ENCODE data around the gene INTS3.
"Not testable (repeated sequence)": the region's sequence is repeated elsewhere in the genome, so short reads cannot be mapped to it uniquely, and the experiment has no call there.

INTS3 gene

DNA sequence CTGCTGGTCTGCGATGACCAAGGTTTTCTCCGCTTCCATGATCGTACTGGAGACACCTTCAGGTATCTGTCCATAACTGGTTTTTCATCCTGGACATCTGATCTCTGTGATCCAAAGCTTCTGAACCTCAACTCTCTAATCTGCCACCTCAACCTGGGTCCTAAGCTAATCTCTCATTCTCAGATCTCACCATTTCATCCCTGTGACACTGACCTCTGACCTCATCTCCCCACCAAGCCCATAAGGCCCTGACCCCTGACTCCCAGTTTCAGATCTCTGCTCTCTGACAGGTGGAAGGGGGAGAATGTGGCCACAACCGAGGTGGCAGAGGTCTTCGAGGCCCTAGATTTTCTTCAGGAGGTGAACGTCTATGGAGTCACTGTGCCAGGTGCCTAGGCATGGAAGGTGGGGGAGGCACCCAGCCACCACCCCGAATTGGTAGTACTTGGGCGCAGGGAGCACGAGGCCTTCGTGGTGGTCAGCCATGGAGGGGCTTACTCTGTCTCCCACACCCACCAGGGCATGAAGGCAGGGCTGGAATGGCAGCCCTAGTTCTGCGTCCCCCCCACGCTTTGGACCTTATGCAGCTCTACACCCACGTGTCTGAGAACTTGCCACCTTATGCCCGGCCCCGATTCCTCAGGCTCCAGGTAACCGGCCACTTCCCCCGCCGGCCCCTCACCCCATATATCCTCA, 51.1 kb downstream of the INTS3 start:
- DNase-seq: no peak

DNA sequence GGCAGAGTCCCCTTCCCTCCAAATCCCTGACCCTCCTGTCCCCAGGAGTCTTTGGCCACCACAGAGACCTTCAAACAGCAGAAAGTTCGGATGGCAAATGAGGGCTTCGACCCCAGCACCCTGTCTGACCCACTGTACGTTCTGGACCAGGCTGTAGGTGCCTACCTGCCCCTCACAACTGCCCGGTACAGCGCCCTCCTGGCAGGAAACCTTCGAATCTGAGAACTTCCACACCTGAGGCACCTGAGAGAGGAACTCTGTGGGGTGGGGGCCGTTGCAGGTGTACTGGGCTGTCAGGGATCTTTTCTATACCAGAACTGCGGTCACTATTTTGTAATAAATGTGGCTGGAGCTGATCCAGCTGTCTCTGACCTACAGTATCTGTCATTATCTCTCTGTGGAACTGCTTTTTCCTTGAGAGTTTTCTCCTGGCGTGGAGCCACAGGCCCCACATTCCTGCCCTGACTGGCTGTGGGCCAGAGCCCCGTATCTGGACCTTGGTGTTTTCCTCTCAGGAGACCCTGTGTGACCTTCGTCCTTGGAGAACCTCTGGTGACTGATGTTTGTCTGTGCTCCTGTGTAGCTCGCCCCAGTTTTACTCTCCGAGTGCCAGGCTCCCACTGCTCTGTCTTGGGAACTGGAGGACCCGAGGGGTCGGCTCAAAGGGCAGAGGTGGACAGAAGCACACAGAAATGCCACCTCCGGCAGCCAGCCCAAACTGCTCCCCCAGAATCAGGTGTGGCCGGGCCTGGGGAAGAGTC, 52.1 kb downstream of the INTS3 start:
- DNase-seq: no peak

DNA sequence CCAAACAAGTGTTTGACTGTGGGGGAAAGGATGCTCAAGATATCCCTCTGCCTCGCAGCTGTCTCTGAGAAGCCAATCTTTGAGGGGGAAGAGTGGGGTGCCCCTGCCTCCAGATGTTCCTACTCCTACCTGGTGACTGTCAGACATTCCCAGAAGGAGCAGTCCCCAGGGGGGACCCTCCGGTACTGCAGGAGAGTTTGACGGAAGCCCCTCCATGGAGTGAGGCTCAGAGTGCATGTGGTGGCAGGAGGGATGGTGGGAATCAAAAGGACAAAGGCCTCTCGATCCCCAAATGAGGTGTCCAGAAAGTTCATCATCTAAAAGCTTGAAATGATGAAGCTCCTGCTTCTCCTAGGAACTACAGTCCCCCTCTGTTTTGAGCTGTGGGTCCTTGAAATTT, 52.7 kb downstream of the INTS3 start:
- no peak for DNase-seq

DNA sequence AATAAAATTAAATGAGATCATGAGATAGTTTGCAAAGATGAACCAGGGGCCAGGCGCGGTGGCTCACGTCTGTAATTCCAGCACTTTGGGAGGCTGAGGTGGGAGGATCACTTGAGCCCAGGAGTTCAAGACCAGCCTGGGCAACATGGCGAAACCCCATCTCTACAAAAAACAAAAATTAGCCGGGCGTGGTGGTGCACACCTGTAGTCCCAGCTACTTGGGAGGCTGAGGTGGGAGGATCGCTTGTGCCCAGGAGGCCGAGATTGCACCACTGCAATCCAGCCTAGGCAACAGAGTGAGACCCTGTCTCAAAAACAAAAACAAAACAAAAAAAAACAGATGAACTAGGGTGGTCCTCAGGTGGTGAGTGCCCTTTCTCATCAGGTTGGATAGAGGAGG, 54.8 kb downstream of the INTS3 start:
- not testable (repeated sequence) for DNase-seq

DNA sequence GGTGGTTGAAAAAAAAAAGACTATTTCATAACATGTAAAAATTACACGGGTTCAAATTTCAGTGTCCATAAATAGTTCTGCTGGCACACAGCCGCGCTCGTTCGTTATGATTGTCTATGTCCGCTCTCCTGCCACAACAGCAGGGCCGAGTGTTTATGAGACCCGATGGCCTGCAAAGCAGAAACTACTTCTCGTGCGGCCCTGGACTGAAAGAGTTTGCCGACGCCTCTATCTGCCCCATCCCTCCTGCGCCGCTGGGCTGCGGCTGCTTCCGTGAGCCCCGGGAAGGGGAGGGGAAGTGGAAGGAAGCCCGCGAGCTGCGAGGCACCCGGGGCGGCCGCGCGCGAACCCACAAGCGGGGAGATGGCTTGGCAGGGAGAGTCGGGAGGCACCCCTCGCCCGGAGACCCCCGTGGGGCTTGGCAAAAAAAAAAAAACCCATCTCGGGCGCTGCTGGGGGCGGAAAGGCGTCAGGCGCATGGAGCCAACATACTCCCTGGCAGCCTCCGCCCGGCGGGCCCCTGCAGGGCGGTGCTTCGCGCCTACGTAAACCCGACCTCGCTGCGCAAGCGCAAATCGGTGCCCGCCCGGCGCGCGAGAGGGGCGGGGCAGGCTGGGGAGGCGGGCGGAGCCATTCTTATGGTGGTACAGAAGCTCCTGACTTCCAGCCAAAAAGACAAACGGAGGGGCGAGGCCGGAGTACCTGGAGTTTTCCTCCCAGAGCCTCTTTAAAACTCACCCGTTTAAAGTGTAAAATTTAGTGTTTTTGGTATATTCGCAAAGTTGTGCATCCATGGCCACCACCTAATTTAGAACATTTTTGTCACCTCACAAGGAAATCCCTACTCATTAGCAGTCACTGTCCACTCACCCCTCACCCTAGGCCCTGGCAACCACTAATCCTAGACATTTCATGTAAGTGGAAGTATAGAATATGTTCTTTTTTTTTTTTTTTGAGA, 55.7 kb downstream of the INTS3 start:
- peak; percentile 90 for DNase-seq

DNA sequence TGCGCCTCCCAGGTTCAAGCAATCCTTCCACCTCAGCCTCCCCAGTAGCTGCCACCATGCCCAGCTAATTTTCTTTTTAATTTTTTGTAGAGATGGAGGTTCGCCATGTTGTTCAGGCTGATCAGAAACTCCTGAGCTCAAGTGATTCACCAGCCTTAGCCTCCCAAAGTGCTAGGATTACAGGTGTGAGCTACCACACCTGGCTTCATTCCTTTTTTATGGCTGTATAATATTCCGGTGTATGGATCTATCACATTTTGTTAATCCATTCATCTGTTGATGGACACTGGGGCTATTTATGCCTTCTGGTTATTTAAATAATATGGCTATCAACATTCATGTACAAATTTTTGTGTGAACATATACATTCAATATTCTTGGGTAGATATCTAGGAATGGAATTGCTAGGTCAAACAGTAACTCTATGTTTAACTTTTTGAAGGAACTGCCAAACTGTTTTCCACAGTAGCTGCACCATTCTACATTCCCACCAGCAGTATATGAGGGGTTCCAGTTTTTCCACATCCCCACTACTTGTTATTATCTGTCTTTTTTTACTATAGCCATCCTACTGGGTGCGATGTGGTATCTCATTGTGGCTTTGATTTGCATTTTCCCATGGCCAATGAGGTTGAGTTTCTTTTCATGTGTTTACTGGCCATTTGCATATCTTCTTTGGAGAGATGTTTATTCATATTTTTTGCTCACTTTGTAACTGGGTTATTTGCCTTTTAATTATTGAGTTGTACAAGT, 58.4 kb downstream of the INTS3 start:
- DNase-seq: no peak

DNA sequence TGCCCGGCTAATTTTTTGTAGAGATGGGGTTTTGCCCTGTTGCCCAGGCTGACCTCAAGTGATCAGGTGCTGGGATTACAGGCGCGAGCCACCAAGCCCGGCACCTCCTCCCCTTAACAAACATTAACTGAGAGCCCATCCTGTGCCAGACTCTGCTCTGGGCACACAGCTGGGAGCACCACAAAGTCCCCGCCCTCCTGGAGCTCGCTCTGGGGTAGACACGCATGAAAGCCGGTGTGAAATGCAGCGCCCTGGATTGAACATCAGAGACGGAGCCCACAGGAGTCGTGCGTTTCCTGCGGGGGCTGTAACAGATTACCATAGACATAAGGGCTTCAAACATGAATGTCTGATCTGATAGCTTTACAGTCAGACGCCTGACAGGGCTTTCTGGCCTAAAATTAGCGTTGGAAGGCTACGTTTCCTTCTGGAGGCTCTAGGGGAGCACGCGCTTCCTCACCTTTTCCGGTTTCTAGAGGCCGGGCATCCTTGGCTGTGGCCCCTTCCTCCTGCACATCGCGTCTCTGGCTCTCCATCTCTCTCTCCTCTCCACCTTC, 61.7 kb downstream of the INTS3 start:
- DNase-seq: no peak

DNA sequence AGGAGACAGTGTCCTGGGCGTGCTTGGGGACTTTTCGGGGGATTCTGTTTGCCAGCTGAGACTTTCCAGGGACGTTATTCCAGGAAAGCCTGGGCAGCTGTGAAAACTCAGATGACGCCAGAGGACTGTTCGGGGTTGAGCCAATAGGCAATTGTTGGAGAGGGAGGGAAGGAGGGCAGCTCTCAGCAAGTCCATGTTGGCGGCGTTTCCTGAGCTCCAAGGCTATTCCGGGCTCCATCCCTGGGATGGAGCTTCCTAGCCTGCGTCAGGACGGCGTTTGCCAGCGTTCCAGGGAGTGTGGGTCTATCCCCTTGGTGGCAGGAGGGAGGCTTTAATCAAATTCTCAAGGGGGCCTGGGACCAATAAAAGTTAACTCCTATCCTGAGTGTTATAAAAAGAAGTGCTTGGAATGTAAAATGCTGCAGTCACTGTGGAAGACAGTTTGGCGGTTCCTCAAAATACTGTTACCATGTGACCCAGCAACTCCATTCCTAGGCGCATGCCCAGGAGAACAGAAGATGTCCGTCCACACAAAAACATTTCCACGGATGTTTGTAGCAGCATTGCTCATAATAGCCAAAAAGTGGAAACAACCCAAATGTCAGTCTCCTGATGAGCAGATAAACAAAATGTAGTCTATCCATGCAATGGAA, 62.6 kb downstream of the INTS3 start:
- no peak for DNase-seq

DNA sequence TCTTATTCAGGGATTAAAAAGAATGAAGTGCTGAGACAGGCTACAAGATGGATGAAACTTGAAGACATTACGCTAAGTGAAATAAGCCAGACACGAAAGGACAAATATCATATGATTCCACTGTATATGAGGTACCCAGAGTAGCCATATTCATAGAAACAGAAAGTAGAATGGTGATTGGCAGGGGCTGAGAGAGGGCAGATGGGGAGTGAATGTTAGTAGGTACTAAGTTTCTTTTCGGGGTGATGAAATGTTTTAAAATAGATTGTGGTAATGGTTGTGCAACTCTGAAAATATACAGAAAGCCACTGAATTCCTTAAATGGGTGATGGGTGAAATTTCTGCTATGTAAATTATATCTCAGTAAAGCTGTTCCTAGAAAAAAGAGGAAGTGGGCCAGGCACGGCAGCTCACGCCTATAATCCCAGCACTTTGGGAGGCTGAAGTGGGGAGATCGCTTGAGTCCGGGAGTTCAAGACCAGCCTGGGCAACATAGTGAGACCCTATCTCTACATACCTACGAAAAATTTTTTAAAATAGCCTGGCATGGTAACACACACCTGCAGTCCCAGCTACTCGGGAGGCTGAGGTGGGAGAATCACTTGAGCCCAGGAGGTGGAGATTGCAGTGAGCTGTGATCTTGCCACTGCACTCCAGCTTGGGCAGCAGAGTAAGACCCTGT, 63.3 kb downstream of the INTS3 start:
- no peak for DNase-seq

DNA sequence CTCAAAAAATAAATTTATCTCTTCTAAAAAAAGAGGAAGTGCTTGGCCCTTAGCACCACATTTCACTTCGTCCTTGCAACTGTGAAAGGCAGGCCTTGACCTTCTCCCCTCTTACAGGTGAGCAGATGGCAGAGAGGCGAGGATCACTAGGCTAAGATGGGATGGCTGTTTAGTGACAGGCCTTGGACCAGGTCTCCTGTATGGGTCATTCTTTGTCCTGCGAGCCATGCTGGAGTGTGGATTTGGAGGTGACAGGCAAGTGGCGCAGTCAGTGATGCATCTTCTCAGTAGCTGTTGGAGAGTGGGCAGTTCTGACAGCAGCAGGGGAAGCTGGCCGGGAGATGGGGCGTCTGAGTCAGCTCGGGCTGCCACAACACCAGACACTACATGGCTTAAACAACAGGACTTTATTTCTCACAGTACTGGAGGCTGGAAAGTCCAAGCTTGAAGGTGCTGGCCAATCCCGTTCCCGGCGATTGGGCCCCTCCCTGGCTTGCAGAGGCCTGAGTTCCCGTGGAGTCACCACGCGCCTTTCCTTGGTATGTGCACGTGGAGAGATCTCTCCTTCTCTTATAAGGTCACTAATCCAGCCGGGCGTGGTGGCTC, 63.9 kb downstream of the INTS3 start:
- no peak for DNase-seq

DNA sequence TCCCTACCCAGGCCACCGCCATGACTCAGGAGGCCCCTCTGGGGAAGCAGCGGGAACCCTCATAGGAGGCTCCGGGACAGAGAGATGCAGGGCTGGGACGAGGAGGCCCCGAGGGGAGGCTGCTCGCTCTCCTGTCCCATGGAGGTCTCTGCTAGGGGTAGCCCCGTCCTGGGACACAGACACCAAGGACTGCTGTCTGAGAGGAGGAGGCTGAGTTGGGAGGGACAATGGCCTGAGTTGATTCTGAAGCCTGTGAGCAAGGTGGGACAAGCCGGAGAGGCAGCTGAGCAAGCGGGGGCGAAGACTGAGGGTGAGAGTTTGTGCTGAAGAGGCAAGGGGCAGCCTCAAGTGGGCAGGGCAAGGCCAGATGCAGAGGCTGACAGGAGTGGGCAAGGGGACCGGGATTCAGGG, 64.8 kb downstream of the INTS3 start:
- DNase-seq: no peak

DNA sequence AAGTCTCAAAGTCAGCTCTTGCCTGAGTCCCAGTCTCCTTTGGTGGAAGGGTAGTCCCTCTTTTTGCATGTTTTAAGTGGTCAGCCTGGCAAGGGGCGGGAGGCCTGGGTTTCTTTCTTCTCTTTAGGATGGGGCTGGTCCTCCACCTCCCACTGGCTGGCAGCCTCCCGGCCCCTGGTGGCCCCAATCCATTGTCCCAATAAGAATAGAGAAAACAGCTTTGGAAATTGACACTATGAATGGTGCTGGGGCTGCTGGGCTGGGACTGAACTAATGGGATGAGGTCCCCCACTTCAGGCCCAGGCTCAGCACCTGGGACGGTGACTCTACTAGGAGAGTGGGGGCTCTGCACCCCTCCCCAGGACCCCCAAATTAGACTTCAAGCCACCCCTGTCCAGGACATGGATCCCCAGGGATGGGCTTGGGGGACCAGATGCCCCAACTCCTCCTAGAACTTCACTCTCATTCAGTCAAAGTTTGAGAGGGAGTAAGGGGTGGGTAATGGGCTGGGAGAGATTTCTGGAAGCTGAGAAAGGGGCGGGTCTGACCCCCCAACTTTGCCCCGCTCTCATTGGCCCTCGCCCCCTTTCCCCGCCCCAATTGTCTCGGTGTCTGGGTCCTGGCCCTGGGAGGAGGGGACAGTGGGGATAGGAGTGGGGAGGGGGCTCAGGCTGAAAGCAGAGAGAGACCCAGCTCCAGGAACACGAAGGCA, 65.6 kb downstream of the INTS3 start:
- DNase-seq: no peak

DNA sequence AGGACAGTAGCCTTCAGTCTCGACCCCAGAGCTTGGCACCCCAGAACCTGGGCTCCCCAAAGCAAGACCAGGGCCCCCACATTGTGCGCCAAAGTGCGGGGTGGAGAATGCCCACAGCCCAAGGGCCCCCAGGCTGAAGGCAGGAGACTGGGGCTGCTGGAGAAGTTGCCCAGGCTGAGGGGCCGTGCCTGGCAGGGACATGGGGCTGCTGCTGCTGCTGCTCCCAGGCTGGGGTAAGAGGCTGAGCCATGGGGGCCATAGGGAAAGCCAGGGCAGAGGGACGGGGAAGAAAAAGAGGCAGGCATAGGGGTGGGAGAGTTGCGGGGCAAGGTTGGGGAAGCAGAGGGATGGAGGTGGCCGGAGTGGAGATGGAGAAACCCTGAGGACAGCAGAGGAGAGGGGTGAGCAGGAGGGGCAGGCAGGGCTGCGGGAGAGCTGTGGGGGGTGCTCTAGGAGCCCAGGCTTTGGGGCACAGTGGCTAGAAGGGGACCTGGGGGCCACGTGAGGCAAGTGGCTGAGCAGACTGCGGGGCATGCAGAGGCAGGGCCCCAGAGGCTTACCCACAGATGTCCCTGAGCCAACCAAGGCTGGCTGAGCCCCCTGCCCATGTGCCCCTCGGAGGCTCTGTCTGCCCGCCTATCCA, 66.2 kb downstream of the INTS3 start:
- no peak for DNase-seq

DNA sequence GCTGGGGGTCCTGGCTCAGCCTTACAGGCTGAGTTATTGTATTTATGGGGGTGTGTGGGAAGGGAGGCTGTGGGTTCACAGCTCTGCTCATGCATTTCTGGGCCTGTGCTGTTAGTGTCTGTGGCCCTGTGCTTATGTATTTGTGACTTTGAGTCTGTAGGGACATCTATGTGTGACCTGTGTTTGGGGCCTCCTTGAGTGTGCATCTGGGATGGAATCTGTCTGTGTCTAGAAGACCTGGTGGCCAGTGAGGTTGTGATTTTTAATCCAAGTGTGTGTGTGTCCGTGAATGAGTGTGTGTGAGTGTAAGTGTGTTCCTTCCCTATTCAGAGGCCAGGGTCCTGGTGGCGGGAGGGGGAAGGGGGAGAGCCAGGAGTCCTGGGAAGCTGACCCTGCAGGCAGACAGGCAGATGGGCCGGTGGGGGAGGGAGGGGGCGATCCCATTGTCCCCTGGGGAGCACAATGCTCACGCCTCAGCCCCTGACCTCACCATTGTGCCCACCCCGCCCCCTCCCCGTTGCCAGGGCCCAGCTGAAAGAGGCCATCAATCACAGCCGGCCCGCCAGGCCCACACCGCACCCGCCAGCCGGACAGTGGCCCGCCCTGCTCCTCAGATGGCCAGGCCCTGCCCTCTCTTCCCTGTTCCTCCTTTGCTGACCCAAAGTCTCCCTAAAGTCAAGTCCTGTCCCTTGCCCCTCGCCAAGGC, 66.9 kb downstream of the INTS3 start:
- no peak for DNase-seq

DNA sequence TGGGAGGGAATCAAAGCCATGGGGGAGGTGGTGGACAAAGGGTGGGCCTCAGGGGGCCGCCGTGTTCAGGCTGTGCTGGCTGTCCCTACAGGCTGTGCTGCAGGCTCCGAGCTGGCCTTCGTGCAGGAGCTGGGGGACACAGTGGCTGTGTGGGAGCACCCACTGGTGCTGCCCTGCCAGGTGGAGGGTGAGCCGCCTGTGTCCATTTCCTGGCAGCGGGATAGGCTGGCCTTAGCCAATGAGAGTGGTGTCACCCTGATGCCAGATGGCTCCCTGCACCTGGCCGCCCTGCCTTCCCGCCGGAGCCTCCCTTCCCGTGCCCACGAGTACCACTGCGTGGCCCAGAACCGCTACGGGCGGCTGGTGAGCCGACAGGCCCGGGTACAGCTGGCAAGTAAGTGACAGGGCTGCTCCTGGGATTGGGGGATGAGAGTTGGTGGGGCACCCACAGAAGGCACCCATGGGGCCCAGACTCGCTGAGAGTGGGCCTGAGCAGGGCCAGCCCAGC, 67.5 kb downstream of the INTS3 start:
- DNase-seq: no peak

DNA sequence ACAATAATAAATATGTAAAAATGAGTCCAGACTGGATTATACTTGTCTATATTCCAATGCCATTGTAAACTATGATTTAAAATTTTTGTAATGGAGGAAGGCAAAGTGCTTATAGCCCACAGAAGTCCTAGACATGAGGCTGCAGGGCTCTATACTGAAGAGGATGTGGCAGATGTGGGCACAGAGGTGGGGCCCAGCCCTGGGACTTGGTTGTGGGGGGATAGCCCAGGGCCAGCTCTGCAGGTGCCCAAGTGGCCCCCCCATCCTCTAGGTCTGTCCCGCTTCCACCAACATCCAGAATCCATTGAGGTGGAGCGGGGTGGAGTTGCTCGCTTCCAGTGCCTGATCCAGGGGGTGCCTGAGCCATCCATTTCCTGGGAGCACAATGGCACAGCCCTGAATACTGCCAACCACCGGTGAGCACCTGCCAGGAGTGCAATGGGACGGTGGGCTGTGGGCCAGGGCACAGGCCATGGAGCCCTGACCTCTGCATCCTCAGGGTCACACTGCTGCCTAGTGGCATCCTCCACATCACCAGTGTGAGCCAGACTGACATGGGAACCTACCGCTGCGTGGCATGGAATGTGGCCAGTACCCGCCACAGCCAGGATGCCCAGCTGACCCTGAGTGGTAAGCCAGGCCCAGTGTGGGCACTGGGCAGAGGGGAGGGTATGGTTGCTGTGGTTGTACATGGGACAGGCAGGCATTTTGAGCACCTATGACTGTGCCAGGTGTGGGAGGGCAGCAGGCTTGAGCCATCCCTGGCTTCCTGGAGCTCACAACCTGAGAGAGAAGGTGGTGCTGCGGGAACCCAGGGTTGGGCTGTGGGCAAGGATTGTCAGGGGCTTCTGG, 68.3 kb downstream of the INTS3 start:
- no peak for DNase-seq

DNA sequence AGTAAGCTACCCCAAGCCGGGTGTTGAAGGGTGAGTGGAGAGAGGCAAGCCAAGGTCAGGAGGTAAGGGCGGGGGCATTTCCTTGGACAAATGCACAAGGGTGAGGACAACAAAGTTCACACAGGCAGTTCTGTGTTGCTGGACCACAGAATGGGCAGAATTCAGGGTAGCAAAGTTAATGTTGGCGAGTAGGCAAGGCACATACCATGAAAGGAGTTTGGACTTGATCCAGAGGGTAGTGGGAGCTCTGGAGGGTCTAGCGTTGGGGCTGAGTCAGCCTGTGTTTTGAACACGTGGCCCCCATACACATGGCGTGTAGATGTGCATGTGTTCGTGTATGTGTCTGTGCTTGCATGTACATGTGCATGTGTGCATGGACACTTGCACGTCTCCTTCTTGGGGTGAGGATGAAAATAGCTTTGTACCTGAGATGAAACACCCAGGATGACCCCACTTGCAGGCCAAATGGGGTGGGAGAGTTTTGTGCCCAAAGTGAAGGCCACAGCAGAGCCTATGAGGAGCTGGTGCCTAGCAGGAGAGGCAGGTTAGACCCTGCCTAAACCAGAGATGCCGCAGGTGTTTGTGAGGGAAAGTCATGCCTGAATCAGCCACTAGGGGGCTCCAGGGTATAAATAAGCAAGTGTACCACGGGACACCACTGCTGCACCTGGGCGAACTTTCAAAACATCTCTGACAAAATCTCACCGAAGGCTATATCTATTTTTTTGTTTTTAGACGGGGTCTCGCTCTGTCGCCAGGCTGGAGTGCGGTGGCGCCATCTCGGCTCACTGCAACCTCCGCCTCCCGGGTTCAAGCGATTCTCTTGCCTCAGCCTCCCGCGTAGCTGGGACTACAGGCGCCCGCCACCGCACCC, 69.2 kb downstream of the INTS3 start:
- peak; percentile 71 for DNase-seq
